ENCODE data around the gene PPP1R16B.
"Not testable (repeated sequence)": the region's sequence is repeated elsewhere in the genome, so short reads cannot be mapped to it uniquely, and the experiment has no call there.

PPP1R16B gene

DNA sequence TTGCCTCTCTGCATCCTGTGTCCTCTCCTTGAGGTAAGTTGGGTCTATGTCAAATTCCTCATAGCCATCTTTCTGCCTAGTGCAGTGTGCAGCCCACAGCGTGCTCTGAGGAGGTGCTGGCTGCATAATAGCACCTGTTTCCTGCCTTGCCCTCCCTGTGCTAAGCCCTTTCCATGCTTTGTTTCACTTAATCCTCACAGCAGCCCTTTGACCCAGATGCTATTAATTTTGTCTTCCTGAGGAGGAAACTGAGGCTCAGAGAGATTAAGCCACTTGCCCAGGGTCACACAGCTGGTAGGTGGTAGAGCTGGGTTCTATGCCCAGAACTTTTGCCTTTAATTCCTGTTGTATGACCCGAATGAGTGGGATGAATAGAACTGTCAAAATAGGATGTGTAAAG lies 134.2 kb downstream of the PPP1R16B start:
- no peak for DNase-seq

DNA sequence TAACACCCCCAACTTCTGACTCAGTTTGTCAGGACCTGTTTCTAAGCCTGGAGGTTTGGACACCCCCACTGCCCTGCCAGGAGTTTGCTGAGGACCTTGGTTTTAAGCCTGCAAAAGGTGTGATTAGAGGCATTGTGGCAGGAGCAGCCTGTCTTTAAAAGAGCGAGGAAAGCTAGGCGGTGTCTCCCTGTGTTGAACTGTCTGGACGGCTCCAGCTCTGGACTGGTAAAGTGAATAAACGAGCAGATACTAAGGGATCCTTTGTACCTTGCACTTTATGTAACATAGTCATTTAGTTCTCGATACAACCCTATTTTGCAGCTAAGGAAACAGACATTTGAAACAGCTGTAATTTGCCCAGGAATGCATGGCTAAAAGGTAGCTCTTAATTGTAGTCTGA lies 135.1 kb downstream of the PPP1R16B start:
- DNase-seq, result no peak

DNA sequence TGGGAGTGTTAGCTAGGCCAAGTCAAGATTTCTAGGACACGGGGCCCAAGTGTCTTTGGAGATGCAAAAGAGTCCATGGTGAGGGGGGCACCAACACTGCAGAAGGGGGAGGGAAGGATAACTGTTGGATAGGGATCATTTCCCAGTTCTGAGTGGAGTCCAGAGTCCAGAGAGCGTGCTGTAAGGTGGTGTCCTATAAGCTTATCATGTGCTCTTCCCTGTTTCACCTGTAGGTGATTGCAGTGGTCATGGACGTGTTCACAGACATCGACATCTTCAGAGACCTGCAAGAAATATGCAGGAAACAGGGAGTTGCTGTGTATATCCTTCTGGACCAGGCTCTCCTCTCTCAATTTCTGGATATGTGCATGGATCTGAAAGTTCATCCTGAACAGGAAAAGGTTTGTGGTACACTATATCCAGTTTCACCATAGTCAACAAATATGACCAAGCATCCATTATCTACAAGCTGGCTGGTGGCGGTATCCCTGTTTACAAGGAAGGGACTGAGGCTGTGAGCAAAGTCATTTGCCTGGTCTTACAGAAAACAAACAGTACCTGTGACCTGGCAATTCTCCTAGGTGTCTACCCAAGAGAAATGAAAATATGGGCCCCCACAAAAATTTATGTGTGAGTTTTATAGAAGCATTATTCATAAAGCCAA lies 136.4 kb downstream of the PPP1R16B start:
- DNase-seq, result no peak

DNA sequence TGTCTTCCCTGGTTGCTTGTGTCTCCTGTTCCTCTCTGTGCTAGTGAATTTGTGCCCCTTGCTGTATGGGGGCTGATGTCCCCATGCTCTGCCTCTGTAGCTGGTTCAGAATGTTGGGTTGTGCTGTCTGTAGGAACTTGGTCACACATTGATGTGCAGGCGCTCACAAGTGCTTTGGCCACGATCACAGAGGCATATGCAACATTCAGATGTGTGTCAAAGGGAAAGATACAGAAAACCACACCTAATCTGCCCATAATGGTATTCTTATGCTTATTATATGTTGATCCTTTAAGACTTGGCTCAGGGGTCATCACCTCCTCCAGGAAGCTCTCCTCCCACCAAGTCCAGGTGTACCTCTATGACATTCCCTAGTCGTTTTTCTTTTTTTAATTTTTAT lies 139.5 kb downstream of the PPP1R16B start:
- no peak for DNase-seq

DNA sequence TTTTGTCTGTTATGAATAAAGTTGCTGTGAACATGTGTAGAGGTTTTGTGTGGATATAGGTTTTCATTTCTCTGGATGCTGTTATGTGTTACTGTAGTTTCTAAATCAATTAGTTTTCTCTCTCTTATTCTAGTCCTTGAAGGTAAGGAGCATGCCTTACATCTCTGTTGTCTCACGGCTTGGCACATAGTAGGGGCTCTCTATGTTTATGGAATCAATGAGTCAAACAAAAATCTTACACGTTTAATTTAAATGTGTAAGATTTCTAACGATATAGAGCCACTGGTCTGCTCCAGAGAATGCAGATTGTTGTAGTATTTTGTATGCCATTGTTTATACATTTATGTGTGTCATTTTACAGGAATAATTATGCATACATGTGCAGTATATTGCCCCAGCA lies 141.3 kb downstream of the PPP1R16B start:
- no peak for DNase-seq

DNA sequence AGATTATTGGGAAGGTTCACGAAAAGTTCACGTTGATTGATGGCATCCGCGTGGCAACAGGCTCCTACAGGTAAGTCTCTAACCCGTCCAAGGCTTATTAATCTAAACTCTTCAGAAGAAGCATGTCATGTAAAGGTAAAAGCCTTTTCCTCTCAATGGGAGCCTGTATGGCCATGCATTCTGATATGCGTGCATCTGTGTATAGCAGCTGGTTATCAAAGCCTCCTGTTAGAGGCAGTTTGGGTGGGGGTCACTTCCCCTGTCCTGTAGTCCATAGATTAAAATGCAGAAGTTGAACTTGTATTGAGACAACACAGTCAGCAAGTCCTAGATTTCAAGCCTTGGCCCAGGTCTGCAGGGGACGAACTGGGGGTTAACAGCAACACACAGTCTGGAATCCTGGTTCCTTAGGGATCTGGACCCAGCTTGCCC lies 142.4 kb downstream of the PPP1R16B start:
- no peak for DNase-seq

DNA sequence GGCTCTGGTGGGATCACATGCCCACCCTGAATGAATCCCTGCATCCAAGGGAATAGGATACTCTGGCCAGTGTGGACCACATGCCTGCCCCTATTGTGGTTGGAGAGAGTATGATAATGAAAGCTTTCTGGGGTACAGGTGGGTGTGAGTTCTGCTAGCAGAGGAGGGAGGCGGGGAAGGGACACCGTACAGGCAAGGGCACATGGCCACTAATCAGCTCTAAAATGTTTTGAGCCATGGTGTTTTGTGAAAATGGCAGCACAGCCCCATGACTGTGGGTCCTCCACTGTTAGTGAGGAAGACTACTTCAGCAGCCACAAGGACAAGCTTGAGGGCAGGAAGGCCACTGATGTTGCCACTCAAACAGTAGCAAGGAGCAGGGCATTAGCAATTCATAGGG lies 144.8 kb downstream of the PPP1R16B start:
- no peak for DNase-seq

DNA sequence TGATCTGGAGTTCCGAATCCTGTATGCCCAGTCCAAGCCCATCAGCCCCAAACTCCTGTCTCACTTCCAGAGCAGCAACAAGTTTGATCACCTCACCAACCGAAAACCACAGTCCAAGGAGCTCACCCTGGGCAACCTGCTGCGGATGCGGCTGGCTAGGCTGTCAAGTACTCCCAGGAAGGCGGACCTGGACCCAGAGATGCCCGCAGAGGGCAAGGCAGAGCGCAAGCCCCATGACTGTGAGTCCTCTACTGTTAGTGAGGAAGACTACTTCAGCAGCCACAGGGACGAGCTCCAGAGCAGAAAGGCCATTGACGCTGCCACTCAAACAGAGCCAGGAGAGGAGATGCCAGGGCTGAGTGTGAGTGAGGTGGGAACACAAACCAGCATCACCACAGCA lies 146.1 kb downstream of the PPP1R16B start:
- DNase-seq, result no peak

DNA sequence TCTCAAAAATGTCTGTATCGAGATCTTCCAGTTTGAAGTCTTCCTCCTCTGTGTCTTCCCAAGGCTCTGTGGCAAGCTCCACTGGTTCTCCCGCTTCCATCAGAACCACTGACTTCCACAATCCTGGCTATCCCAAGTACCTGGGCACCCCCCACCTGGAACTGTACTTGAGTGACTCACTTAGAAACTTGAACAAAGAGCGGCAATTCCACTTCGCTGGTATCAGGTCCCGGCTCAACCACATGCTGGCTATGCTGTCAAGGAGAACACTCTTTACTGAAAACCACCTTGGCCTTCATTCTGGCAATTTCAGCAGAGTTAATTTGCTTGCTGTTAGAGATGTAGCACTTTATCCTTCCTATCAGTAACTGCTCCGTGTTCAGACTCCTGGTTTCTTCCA lies 146.7 kb downstream of the PPP1R16B start:
- DNase-seq, result no peak

DNA sequence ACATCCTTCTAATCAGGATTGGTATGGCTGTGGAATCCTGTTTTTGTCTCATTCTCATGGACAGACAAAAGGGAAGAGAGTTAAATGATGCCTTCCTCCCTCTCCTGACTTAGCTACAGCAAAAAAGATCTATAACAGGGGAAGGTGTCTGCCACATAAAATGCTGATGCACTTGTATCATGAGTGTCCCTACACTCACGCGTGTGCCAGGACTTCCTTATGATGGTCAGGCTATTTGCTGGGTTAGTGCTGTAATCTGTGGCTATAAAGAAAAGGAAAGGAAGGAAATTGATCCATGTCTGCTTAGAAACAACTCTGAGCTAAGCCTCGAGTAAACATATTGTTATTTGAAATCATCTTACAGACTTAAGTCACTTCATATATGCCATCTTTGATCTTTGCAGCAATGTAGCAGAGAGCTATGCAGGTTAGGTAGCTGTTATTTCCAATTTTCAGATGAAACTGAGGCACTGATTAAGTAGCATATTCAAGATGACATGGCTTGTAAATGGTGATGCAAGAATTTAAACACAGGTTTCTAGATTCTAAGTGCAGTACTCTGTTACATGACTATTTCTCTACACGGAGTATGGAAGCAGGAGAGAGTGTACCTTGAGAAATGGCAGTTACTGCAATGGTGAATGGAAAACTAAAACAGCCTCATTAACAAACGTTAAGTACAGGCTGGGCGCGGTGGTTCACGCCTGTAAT lies 148.3 kb downstream of the PPP1R16B start:
- no peak for DNase-seq

DNA sequence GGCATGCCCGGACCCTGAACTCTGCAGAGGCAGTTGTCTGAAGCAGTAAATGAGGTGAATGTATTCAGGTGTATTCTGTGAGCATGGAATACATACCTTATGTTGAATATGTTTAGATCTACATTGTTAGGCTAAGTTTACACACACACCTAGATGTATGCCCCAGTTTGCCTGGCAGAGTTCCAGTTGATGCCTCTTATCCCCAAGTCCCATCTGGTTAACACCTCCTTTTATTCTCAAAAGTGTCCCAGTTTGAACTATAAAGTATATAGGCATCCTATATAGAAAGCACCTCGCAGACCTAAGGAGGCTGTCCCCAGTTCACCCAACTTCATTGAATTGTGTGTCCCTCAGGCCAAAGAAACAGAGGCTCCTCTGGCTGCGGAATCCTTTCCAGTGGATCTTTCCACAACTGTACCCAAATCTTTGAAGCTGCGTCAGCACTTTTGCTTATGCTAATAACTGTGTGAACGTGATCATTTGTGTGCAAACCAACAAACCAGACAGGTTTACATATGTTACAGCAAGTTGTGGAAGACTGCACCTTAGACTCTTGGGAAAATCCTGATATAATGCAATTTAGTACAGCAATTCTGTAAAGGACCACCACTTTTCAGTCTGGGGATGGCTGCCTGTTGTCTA lies 151.9 kb downstream of the PPP1R16B start:
- DNase-seq, result no peak

DNA sequence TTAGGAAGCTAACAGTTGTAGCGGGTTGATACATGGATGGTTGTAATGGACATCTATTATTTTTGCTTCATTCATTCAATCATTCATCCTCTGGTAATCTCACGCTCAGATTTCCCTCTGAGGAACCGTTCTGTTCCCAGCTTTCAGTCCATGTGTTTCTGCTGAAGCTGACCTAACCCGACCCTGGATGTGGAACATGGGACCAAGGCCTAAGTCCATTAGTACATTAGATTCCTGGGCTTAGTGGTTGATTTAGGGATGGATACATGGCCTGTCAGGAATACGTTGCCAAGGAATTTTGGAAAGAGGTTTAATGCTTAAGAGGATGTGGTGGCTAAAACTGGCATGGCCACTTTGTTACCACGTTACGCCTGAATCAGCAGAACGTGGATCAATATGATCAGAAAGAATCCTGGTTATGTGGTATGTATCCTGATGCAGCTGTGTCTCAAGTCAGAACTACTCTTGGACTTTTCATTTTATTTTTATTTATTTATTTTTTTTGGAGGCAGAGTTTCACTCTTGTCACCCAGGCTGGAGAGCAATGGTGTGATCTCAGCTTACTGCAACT lies 152.5 kb downstream of the PPP1R16B start:
- no peak for DNase-seq

DNA sequence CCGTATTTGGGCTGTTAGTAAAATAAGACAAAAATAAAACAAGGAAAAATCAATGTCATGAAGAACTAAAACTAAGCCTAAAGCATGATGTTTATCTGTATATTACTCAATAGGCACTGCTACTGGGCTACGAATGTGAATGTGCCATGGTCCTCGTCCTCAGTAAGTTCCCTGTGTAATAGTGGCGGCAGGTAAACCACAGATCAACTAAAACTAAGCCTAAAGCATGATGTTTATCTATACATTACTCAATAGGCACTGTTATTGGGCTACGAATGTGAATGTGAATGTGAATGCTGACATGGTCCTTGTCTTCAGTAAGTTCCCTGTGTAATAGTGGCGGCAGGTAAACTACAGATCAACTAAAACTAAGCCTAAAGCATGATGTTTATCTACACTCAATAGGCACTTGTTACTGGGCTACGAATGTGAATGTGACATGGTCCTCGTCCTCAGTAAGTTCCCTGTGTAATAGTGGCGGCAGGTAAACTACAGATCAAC lies 154.7 kb downstream of the PPP1R16B start:
- DNase-seq, result not testable (repeated sequence)

DNA sequence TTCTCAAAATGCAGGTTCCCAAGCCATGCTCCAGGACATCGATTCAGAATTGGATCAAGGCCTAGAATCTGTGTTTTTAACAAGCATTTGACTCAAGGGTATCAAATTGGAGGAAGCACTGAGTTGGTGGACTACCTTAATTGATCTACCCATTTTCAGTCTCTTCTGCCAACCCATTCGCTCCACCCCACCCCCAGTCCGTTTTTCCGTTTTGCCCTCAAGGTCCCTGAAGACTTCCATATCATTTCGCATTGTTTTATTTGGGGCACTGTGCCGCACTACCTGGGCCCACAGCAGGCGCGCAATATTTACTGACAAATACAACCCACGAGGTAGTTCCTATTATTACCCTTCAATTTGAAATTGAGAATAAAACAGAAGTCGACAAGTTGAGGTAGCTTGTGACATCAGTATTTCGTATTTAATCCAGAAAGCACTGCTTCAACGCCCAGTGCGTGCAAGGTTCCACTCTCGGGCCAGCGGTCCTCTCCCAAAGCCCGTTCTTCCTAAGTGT lies 156.1 kb downstream of the PPP1R16B start:
- peak; percentile 12 to 20 for DNase-seq

DNA sequence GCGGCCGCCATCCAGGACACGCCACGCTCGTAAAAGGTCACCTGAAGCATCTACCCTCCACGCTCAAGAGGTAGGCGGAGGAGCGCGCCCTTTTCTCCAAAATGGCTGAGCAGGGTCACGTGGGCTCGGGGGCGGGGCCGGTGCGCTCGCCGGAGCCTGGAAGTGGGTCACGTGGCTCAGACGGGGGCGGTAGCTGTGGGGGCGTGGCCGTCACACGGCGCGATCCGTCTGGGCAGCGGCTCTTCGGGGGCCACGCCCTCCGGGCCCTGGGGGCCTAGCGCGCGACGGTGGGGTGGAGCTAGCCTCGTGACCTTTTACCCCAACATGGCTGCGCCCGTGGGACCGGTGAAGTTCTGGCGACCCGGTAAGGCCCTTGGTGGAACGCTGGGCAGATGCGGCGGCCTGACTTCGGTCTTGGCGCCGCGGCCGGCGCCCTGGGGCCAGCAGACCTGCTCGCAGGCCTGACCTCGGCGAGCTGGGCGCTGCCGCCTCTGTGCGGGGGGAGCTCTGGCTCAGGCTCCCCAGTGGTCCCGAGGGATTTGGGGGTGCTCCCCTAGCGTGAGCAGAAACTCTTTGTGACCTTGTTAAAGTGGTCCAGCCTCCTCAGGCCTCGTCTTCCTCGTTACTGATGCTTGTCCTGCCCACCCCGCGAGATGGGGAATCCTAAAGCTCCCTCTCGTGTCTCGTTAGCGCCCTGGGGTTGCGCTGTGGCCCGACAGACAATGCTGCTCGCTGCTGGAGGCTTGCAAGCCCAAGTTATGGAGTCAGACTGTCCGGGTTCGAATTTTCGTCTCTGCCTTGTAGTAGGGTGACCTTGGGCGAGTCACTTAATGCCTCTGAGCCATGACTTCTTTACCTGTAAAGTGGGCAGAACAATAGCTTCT lies 156.8 kb downstream of the PPP1R16B start, which contains the start of gene DHX35:
Gene DHX35 (plus strand): TSS at position 301 of the 884 bp plus-strand sequence. CDS start 24 bp downstream, at position 325.
- DNase-seq, result peak; percentile 99

DNA sequence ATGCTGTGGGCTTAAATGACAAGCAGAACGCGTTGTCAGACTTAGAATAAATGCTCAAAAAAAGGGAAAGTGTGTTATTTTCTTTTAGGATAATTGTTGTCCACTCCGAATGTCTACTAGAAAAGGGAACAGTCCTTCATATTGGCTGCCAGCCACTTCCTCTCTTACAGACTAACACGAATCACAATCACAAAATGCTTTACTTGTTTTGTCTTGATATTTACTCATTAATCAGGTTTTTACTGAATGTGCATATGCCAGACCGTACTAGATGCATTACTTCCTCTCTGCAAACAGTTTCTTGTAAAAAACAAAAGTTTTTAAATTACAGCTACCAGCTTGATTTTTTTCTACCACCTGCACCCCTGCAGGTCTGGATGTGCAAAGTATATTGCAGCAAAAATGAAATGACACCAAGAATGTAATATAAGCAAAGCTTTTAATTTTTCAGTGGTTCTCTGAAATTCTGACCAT lies 157.5 kb downstream of the PPP1R16B start:
- no peak for DNase-seq

DNA sequence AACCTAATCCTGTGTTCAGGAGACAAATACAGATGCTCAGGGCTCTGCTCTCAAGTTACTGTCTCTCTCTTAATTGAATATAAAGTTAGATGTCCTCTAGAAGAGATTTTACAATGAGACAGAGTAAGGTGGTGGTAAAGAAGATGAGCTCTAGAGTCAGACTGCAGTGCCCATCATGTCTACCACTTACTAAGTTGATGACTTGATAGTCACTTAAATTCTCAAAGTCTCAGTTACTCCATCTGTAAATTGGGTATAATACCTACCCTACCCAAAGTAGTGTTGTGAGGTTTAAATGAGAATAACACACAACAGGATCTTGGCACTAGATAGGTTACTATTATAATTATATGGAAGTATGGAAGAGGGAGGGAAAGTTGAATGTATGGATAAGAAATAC lies 158.2 kb downstream of the PPP1R16B start:
- no peak for DNase-seq

DNA sequence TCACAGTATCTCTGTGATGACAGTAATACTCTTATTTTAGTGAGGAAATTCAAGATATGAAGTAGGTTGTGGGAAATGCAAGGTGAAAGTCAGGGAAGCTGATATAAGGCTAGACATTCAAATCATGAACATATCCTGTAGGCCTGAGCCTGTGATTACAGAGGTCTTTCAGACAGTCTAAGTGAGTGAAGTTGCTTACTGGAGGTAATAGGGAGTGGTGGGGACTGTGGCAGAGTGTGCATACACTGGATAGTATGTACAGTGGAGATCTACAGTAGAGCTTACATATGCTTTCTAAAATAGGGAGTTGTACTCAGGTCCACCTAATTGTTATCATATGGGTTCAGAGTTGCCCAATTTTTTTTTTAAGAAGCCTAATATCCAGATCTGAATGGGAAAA lies 159.8 kb downstream of the PPP1R16B start:
- no peak for DNase-seq

DNA sequence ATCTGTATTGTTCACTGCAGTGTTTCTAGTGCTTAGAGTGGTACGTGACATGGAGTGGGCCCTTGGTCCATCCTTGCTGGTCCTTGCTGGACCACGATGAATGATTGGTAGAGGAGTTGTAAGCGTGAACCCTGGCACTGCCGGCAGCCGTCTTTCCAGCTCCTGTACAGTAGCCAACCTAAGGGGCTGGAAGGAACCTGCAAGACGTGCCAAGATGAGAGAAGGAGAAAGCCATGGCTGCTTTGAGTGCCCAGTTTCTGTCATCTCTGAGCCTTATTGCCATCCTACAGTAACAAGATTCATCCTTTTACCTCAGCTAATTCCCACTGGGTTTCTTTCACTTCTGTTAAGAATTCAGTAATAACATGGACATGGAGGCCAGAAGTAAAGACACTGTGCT lies 162.6 kb downstream of the PPP1R16B start:
- DNase-seq, result no peak

DNA sequence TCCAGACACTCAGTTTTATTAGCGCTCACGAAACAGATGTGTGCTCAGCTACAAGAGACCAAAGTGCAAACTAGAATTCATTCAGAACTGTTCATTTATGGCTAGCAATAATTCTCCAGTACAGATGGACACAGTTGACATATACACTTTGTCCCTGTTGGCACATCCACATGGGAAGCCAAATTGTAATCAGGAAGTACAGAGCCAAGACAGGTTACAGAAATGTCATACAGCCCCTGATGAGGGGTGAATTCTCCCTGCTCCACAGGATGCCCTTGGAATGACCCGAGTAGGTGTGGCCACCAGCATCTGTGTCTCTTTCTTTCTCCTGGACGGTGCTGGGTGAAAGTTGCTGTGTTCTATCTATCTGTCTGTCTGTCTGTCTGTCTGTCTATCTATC lies 164.2 kb downstream of the PPP1R16B start:
- no peak for DNase-seq

DNA sequence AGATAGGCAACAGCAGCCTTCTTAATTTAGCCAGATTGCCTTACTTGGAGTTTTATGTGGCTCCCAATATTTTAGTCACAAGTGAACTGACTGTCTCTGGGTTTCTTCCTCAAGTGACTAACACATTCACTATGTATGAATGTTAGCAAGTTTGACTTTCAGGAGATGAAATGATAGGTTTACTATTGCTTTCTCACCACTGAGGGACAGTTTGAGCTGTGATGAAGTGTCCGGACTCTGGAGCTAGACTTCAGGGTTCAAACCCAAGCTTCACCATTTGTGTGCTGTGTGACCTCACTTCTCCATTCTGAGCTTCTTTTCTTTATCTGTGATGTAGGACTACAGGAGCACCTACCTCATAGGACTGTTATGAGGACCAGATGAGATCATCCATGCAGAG lies 164.8 kb downstream of the PPP1R16B start:
- no peak for DNase-seq
